Glutamatergic neuron (in vitro differentiated cells): ENCODE measurements around the gene DEPDC5. TPM values are rescaled to one million over a fixed set of nuclear protein-coding genes. Genes with fewer than 3 reads are reported as not detected.

Experiments
- DNase-seq: peaks from one replicate; pipeline ENCODE4 v3.0.0; 2022
- H3K27ac Mint-ChIP-seq: one replicate; pipeline ENCODE4 v1.8.0; 2020; ENCODE audit warnings: mild to moderate bottlenecking, mixed read lengths, inconsistent platforms; ENCODE audit not compliant: unreplicated experiment
- H3K27me3 Mint-ChIP-seq: one replicate; pipeline ENCODE4 v1.8.0; 2020; ENCODE audit warnings: mild to moderate bottlenecking, moderate library complexity, mixed read lengths, inconsistent platforms; ENCODE audit not compliant: unreplicated experiment
- H3K36me3 Mint-ChIP-seq: one replicate; pipeline ENCODE4 v1.8.0; 2020; ENCODE audit warnings: mild to moderate bottlenecking, mixed read lengths, inconsistent platforms; ENCODE audit not compliant: unreplicated experiment
- H3K4me1 Mint-ChIP-seq: one replicate; pipeline ENCODE4 v1.8.0; 2020; ENCODE audit warnings: mild to moderate bottlenecking, low read depth, mixed read lengths, inconsistent platforms; ENCODE audit not compliant: unreplicated experiment
- H3K4me3 Mint-ChIP-seq: one replicate; pipeline ENCODE4 v1.8.0; 2020; ENCODE audit warnings: mild to moderate bottlenecking, mixed read lengths, inconsistent platforms; ENCODE audit not compliant: unreplicated experiment
- H3K9me3 Mint-ChIP-seq: one replicate; pipeline ENCODE4 v1.8.0; 2020; ENCODE audit warnings: mild to moderate bottlenecking, moderate library complexity, mixed read lengths, inconsistent platforms; ENCODE audit not compliant: unreplicated experiment
- total RNA-seq: library from RNA; stranded (reverse); fragmentation: NEBNext Ultra II Directional; extraction: Animal tissue kit (Norgen Biotek cat#: 25700); gene quantifications from one replicate; pipeline ENCODE4 v1.2.1, GENCODE V29; 2021; ENCODE audit not compliant: unreplicated experiment
- TF ChIP-seq, protein P1 (sequence below): fragments of 200-600 bp; sonication (generic); IDR thresholded peaks from one replicate; pipeline ENCODE4 v1.5.0; 2021; ENCODE audit not compliant: partially characterized antibody, unreplicated experiment

DEPDC5 gene
- total RNA-seq, 1 donor from 2014 or later, result 32.0 TPM

GRCh38 chr22:31829505-31829904 is 75.7 kb downstream of the DEPDC5 start:
- no peak overlapping the region for H3K4me3 Mint-ChIP-seq
- DNase-seq, result no peak
- no peaks in the 10 kb centered on the region for H3K36me3 Mint-ChIP-seq
- TF ChIP-seq, protein P1, sequence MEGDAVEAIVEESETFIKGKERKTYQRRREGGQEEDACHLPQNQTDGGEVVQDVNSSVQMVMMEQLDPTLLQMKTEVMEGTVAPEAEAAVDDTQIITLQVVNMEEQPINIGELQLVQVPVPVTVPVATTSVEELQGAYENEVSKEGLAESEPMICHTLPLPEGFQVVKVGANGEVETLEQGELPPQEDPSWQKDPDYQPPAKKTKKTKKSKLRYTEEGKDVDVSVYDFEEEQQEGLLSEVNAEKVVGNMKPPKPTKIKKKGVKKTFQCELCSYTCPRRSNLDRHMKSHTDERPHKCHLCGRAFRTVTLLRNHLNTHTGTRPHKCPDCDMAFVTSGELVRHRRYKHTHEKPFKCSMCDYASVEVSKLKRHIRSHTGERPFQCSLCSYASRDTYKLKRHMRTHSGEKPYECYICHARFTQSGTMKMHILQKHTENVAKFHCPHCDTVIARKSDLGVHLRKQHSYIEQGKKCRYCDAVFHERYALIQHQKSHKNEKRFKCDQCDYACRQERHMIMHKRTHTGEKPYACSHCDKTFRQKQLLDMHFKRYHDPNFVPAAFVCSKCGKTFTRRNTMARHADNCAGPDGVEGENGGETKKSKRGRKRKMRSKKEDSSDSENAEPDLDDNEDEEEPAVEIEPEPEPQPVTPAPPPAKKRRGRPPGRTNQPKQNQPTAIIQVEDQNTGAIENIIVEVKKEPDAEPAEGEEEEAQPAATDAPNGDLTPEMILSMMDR, result no peak
- H3K4me1 Mint-ChIP-seq, result no peaks in the 10 kb centered on the region
- H3K27me3 Mint-ChIP-seq, result no peaks in the 10 kb centered on the region
- no peak overlapping the region for H3K27ac Mint-ChIP-seq
- no peaks in the 10 kb centered on the region for H3K9me3 Mint-ChIP-seq

DNA sequence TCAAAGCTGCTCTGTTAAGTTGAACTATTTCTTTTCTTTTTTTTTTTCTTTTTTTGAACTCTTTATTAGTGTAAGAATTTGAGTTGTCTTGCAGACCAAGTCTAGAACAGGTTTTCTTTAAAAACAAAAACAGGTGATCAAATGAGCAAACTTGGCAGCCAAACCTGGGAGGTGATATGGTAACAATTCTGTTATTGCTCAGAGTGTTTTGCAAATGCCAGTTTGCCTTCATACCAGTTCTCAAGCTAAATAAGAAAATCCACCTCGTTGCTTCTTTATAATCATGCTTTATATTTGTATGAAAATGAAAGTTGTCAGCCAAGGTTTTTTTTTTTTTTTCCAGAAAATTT is 76.9 kb downstream of the DEPDC5 start:
- H3K4me3 Mint-ChIP-seq, result no peak overlapping the region
- no peaks in the 10 kb centered on the region for H3K27me3 Mint-ChIP-seq
- no peak for DNase-seq
- no peaks in the 10 kb centered on the region for H3K4me1 Mint-ChIP-seq
- H3K36me3 Mint-ChIP-seq, result no peaks in the 10 kb centered on the region
- H3K27ac Mint-ChIP-seq, result no peak overlapping the region
- TF ChIP-seq, protein P1, result no peak
- no peaks in the 10 kb centered on the region for H3K9me3 Mint-ChIP-seq

GRCh38 chr22:31833930-31834329 is 80.1 kb downstream of the DEPDC5 start:
- Mint-ChIP-seq H3K4me3 (no peak overlapping the region), H3K36me3 (no peaks in the 10 kb centered on the region), H3K9me3 (no peaks in the 10 kb centered on the region), H3K27me3 (peaks cover 4% of the 10 kb centered on the region), H3K27ac (peak overlapping the region; percentile 18), H3K4me1 (no peaks in the 10 kb centered on the region)
- no peak for DNase-seq
- TF ChIP-seq, protein P1, result no peak

GRCh38 chr22:31836010-31836409 is 82.2 kb downstream of the DEPDC5 start:
- no peaks in the 10 kb centered on the region for H3K36me3 Mint-ChIP-seq
- H3K4me1 Mint-ChIP-seq, result no peaks in the 10 kb centered on the region
- H3K27ac Mint-ChIP-seq, result no peak overlapping the region
- no peak for DNase-seq
- TF ChIP-seq, protein P1, result no peak
- H3K27me3 Mint-ChIP-seq, result peaks cover 4% of the 10 kb centered on the region
- H3K4me3 Mint-ChIP-seq, result no peak overlapping the region
- no peaks in the 10 kb centered on the region for H3K9me3 Mint-ChIP-seq

DNA sequence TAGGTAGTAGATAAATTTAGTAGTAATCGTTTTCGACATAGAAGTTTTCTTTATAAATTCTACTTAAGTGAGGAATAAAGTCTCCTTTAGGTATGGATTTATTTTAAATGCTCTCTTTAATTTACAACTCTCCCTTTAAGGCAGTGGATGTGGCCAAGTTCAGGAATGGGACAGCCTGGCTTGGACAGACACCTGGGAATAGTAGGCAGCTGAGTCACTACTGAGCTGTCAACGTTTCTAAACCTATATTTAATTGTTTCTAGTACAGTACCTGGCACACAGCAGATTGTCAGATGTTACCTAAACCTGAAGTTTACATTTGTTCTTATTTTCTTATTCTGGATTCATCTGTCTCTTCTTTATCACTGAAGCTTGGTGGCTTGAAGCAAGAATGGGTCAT is 85.1 kb downstream of the DEPDC5 start:
- H3K4me1 Mint-ChIP-seq, result no peaks in the 10 kb centered on the region
- H3K36me3 Mint-ChIP-seq, result peaks cover 4% of the 10 kb centered on the region
- no peaks in the 10 kb centered on the region for H3K9me3 Mint-ChIP-seq
- H3K4me3 Mint-ChIP-seq, result no peak overlapping the region
- DNase-seq, result no peak
- H3K27ac Mint-ChIP-seq, result no peak overlapping the region
- TF ChIP-seq, protein P1, result no peak
- peaks cover 4% of the 10 kb centered on the region for H3K27me3 Mint-ChIP-seq
